Measurements from ENCODE around the gene SPTLC1.

SPTLC1 gene

GRCh38 chr9:92097997-92098482 is 17.2 kb downstream of the SPTLC1 start:
- TF ChIP-seq CEBPB (IDR thresholded peaks at IDR 0.05) (no peak), MAX (IDR thresholded peaks at IDR 0.05) (no peak), TAF1 (IDR thresholded peaks at IDR 0.05; ENCODE audit: low read depth) (no peak), EP300 (IDR thresholded peaks at IDR 0.05; ENCODE audit: borderline replicate concordance) (no peak), TEAD4 (IDR thresholded peaks at IDR 0.05) (no peak), NFIC (IDR thresholded peaks at IDR 0.05) (no peak), RAD21 (IDR thresholded peaks at IDR 0.05; ENCODE audit: low read depth) (no peak), CREB1 (IDR thresholded peaks at IDR 0.05; ENCODE audit: low read depth) (no peak), USF1 (IDR thresholded peaks at IDR 0.05) (no peak), EGR1 (IDR thresholded peaks at IDR 0.05) (no peak)

GRCh38 chr9:92095236-92095635 is 20.0 kb downstream of the SPTLC1 start:
- no peak for TF ChIP-seq EGR1 (IDR thresholded peaks at IDR 0.05)
- no peak for TF ChIP-seq MAX (IDR thresholded peaks at IDR 0.05)
- TF ChIP-seq CEBPB (IDR thresholded peaks at IDR 0.05) = no peak
- no peak for TF ChIP-seq TEAD4 (IDR thresholded peaks at IDR 0.05)
- no peak for TF ChIP-seq TAF1 (IDR thresholded peaks at IDR 0.05; ENCODE audit: low read depth)
- TF ChIP-seq EP300 (IDR thresholded peaks at IDR 0.05; ENCODE audit: borderline replicate concordance) = no peak
- no peak for TF ChIP-seq RAD21 (IDR thresholded peaks at IDR 0.05; ENCODE audit: low read depth)
- TF ChIP-seq NFIC (IDR thresholded peaks at IDR 0.05) = no peak
- TF ChIP-seq CREB1 (IDR thresholded peaks at IDR 0.05; ENCODE audit: low read depth) = no peak
- TF ChIP-seq TCF12 (IDR thresholded peaks at IDR 0.05; ENCODE audit: low read depth) = no peak
- no peak for TF ChIP-seq YY1 (IDR thresholded peaks at IDR 0.05; ENCODE audit: low read depth)
- no peak for TF ChIP-seq FOXM1 (IDR thresholded peaks at IDR 0.05; ENCODE audit: borderline replicate concordance, low read depth)
- TF ChIP-seq, protein P1, sequence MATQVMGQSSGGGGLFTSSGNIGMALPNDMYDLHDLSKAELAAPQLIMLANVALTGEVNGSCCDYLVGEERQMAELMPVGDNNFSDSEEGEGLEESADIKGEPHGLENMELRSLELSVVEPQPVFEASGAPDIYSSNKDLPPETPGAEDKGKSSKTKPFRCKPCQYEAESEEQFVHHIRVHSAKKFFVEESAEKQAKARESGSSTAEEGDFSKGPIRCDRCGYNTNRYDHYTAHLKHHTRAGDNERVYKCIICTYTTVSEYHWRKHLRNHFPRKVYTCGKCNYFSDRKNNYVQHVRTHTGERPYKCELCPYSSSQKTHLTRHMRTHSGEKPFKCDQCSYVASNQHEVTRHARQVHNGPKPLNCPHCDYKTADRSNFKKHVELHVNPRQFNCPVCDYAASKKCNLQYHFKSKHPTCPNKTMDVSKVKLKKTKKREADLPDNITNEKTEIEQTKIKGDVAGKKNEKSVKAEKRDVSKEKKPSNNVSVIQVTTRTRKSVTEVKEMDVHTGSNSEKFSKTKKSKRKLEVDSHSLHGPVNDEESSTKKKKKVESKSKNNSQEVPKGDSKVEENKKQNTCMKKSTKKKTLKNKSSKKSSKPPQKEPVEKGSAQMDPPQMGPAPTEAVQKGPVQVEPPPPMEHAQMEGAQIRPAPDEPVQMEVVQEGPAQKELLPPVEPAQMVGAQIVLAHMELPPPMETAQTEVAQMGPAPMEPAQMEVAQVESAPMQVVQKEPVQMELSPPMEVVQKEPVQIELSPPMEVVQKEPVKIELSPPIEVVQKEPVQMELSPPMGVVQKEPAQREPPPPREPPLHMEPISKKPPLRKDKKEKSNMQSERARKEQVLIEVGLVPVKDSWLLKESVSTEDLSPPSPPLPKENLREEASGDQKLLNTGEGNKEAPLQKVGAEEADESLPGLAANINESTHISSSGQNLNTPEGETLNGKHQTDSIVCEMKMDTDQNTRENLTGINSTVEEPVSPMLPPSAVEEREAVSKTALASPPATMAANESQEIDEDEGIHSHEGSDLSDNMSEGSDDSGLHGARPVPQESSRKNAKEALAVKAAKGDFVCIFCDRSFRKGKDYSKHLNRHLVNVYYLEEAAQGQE (IDR thresholded peaks at IDR 0.05; ENCODE audit: low read depth) = no peak
- TF ChIP-seq USF1 (IDR thresholded peaks at IDR 0.05) = no peak
- TF ChIP-seq ZBTB7A (IDR thresholded peaks at IDR 0.05; ENCODE audit: low read depth) = no peak

DNA sequence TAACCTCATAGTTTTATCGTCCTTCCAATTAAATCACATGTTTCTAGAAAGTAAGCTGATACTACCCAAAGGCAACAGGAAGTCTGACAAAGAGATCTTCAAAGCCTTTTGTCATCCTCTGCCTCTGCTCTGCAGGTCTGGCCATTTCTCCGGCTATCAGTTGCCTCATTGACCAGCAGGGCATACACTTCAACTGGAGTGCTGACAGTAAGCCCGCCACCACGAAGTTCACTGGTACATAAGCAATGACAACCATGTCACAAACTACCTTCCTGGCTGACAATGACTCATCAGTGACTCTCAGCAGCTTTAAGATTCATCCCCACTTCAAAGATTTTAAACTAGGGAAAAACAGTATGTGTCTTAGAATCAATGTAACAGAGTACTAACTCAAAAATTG is 20.6 kb downstream of the SPTLC1 start:
- no peak for TF ChIP-seq MAX (IDR thresholded peaks at IDR 0.05)
- TF ChIP-seq CEBPB (IDR thresholded peaks at IDR 0.05) = no peak
- no peak for TF ChIP-seq TEAD4 (IDR thresholded peaks at IDR 0.05)
- TF ChIP-seq EGR1 (IDR thresholded peaks at IDR 0.05) = no peak

DNA sequence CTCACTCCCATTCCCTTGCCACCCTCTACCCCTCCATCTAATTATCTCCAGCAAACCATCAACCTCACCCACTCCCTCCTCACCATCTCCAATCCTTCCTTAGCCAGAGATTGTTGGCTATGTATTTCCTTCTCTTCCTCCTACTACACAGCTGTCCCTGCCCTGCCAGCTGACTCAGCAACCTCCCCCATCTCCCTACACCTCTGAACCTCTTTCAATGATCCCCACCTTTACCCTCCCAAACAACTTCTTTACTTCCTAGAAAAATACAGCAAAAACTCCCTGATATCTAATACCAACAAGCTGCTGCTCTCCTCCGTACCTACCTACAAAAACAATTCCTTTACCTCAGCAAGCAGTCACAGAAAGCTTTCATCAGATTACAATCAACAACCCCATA is 37.3 kb downstream of the SPTLC1 start:
- no peak for TF ChIP-seq CREB1 (IDR thresholded peaks at IDR 0.05; ENCODE audit: low read depth)
- TF ChIP-seq FOXM1 (IDR thresholded peaks at IDR 0.05; ENCODE audit: borderline replicate concordance, low read depth) = no peak
- no peak for TF ChIP-seq RAD21 (IDR thresholded peaks at IDR 0.05; ENCODE audit: low read depth)
- TF ChIP-seq TAF1 (IDR thresholded peaks at IDR 0.05; ENCODE audit: low read depth) = no peak
- no peak for TF ChIP-seq NFIC (IDR thresholded peaks at IDR 0.05)
- no peak for TF ChIP-seq YY1 (IDR thresholded peaks at IDR 0.05; ENCODE audit: low read depth)
- TF ChIP-seq, protein P1 (IDR thresholded peaks at IDR 0.05; ENCODE audit: low read depth) = no peak
- TF ChIP-seq CEBPB (IDR thresholded peaks at IDR 0.05) = no peak
- no peak for TF ChIP-seq USF1 (IDR thresholded peaks at IDR 0.05)
- no peak for TF ChIP-seq EGR1 (IDR thresholded peaks at IDR 0.05)
- TF ChIP-seq MAX (IDR thresholded peaks at IDR 0.05) = no peak
- TF ChIP-seq EP300 (IDR thresholded peaks at IDR 0.05; ENCODE audit: borderline replicate concordance) = no peak
- TF ChIP-seq TEAD4 (IDR thresholded peaks at IDR 0.05) = no peak
- TF ChIP-seq ZBTB7A (IDR thresholded peaks at IDR 0.05; ENCODE audit: low read depth) = no peak
- no peak for TF ChIP-seq TCF12 (IDR thresholded peaks at IDR 0.05; ENCODE audit: low read depth)

- TF ChIP-seq TEAD4 (IDR thresholded peaks at IDR 0.05) (no peak), NFIC (IDR thresholded peaks at IDR 0.05) (no peak), FOXM1 (IDR thresholded peaks at IDR 0.05; ENCODE audit: borderline replicate concordance, low read depth) (no peak), TCF12 (IDR thresholded peaks at IDR 0.05; ENCODE audit: low read depth) (no peak), USF1 (IDR thresholded peaks at IDR 0.05) (no peak), MAX (IDR thresholded peaks at IDR 0.05) (no peak), EGR1 (IDR thresholded peaks at IDR 0.05) (no peak), ZBTB7A (IDR thresholded peaks at IDR 0.05; ENCODE audit: low read depth) (no peak), EP300 (IDR thresholded peaks at IDR 0.05; ENCODE audit: borderline replicate concordance) (no peak)
- TF ChIP-seq, protein P1 (IDR thresholded peaks at IDR 0.05; ENCODE audit: low read depth) = no peak
Measured at GRCh38 chr9:92071634-92072033, 43.6 kb downstream of the SPTLC1 start.

Data from Ishikawa (cell line).